Tibial artery (tissue), 4 donors: ENCODE results near the gene GPR180.

Experiments
- DNase-seq, 2 donors: peaks; one replicate each; pipeline ENCODE4 v3.0.0-alpha.2; 2019
- H3K27ac ChIP-seq, 2 donors: fragments of 200-600 bp; sonication (generic) in 1 of 2; 1 replicate in 1 of 2; 2 replicates in 1 of 2; pipeline ENCODE4 v1.5.1; 2018 to 2019; ENCODE audit warnings: mild to moderate bottlenecking in 1 of 2
- H3K27me3 ChIP-seq, 2 donors: fragments of 200-600 bp; sonication (generic) in 1 of 2; one replicate each; pipeline versions ENCODE4 v1.5.1 to v1.6.0; 2016 to 2019
- H3K36me3 ChIP-seq, 3 donors: fragments of 200-600 bp; sonication (generic) in 2 of 3; one replicate each; pipeline ENCODE4 v1.5.1; 2016 to 2019; ENCODE audit warnings: mild to moderate bottlenecking in 2 of 3
- H3K4me1 ChIP-seq, 4 donors: fragments of 200-600 bp; sonication (generic) in 2 of 4; 1 replicate in 3 of 4; 2 replicates in 1 of 4; pipeline ENCODE4 v1.5.1; 2016 to 2019
- H3K4me3 ChIP-seq, 2 donors: fragments of 200-600 bp; sonication (generic) in 1 of 2; 1 replicate in 1 of 2; 2 replicates in 1 of 2; pipeline ENCODE4 v1.5.1; 2018 to 2019; ENCODE audit warnings: mild to moderate bottlenecking in 2 of 2
- H3K9me3 ChIP-seq, 3 donors: fragments of 200-600 bp; sonication (generic) in 1 of 3; one replicate each; pipeline ENCODE4 v1.5.1; 2016 to 2019
- CTCF ChIP-seq, 2 experiments: fragments of 200-600 bp in 1 of 2; fragments of 450-650 bp in 1 of 2; IDR thresholded peaks; one replicate each; pipeline ENCODE4 v1.5.1; 2017 to 2019; ENCODE audit warnings: antibody characterized with exemption in 2 of 2, mild to moderate bottlenecking in 1 of 2, moderate library complexity in 1 of 2
- intact Hi-C: fragments of 100-400 bp; cut with DNase I; formaldehyde crosslinking; loops from one replicate; pipeline ENCODE4 v1.15.0; 2023; ENCODE audit warnings: low total_unique reads

The GPR180 gene

DNA sequence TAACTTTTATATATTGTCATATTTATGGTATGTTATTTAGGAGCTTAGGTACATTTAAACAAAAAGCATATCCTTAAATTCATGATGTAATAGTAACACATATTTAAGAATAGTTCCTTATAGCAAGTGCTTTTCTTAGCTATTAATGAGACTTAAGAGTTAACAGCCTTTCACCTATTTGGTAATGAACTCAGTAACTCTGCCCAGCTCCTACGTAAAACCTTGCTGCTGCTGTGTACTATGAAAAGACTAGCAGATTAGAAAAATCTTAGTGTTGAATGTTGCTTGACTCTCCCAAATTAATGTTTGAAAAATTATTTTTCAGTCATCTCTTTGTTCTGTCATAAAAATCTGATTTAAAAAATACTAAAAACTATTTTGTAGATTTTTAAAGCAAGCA lies 6.9 kb downstream of the GPR180 start:
- Histone ChIP-seq H3K4me1 (peaks cover 0 to 5% (median 2%) of the 10 kb centered on the region in 4 donors), H3K4me3 (no peak overlapping the region)
- intact Hi-C loops = no loop called here

GRCh38 chr13:94609196-94609595 lies 7.5 kb downstream of the GPR180 start:
- Histone ChIP-seq H3K36me3 (peaks cover 13 to 48% (median 26%) of the 10 kb centered on the region in 3 donors), H3K4me1 (no peaks in the 10 kb centered on the region), H3K27me3 (no peaks in the 10 kb centered on the region), H3K4me3 (no peak overlapping the region), H3K9me3 (no peaks in the 10 kb centered on the region), H3K27ac (no peak overlapping the region)
- intact Hi-C loops = no loop called here
- DNase-seq = no peak
- no peak for TF ChIP-seq CTCF (IDR thresholded peaks at IDR 0.05)

More for the DNA sequence above, 6.9 kb downstream of the GPR180 start:
- H3K36me3 ChIP-seq = peaks cover 13 to 43% (median 26%) of the 10 kb centered on the region in 3 donors
- no peak for TF ChIP-seq CTCF (IDR thresholded peaks at IDR 0.05)
- no peak for DNase-seq
- no peak overlapping the region for H3K27ac ChIP-seq
- H3K27me3 ChIP-seq = no peaks in the 10 kb centered on the region
- H3K9me3 ChIP-seq = no peaks in the 10 kb centered on the region

GRCh38 chr13:94610475-94610874 lies 8.8 kb downstream of the GPR180 start:
- intact Hi-C loops = no loop called here
- no peak for TF ChIP-seq CTCF (IDR thresholded peaks at IDR 0.05)
- H3K4me3 ChIP-seq = no peak overlapping the region
- no peak overlapping the region for H3K27ac ChIP-seq
- no peak for DNase-seq
- no peaks in the 10 kb centered on the region for H3K4me1 ChIP-seq
- H3K36me3 ChIP-seq = peaks cover 11 to 52% (median 25%) of the 10 kb centered on the region in 3 donors
- no peaks in the 10 kb centered on the region for H3K9me3 ChIP-seq
- H3K27me3 ChIP-seq = no peaks in the 10 kb centered on the region

GRCh38 chr13:94612050-94612449 lies 10.4 kb downstream of the GPR180 start:
- Histone ChIP-seq H3K27me3 (no peaks in the 10 kb centered on the region), H3K36me3 (peaks cover 7 to 39% (median 14%) of the 10 kb centered on the region in 3 donors), H3K4me3 (no peak overlapping the region), H3K4me1 (no peaks in the 10 kb centered on the region), H3K9me3 (no peaks in the 10 kb centered on the region), H3K27ac (no peak overlapping the region)
- TF ChIP-seq CTCF (IDR thresholded peaks at IDR 0.05) = no peak
- intact Hi-C loops = no loop called here
- DNase-seq = no peak

DNA sequence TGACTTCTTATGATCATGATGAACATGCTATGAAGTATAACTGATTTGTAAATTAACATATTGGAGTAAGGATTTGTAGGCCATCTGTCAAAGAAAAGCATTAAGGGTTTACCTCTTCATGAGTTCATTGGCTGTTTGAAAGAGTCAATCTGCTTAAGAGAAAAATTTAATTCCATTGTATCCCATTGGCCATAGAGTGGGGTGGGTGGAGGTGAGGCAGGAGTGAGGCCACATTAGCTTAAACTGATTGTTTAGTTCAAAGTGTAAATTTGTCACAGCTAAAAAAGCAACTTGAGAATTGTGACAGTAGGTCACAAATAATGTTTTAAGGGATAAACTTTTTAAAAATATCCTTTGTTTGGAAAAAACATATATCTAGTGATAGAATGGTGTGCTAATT lies 11.4 kb downstream of the GPR180 start:
- Histone ChIP-seq H3K4me3 (no peak overlapping the region), H3K36me3 (peaks cover 7 to 29% (median 14%) of the 10 kb centered on the region in 3 donors), H3K27ac (no peak overlapping the region), H3K4me1 (no peaks in the 10 kb centered on the region), H3K27me3 (no peaks in the 10 kb centered on the region), H3K9me3 (no peaks in the 10 kb centered on the region)
- DNase-seq = no peak
- intact Hi-C loops = no loop called here
- TF ChIP-seq CTCF (IDR thresholded peaks at IDR 0.05) = no peak
